SK-N-MC (cell line): ENCODE data around the gene LOXL4.

Experiments
- EZH2 ChIP-seq: fragments of 200-600 bp; sonication (generic); IDR thresholded peaks from one replicate; pipeline ENCODE4 v1.6.1; 2017; ENCODE audit warnings: antibody characterized with exemption
- POLR2AphosphoS5 ChIP-seq: IDR thresholded peaks from 2 replicates; pipeline ENCODE4 v1.6.1; 2012; ENCODE audit warnings: mild to moderate bottlenecking, low read depth, low read length, borderline replicate concordance

- TF ChIP-seq EZH2 (no peak), POLR2AphosphoS5 (no peak)
These were observed 10.8 kb downstream of the LOXL4 start for GRCh38 chr10:98257198-98257597.
